A673 (cell line): ENCODE measurements around the gene GOLGA3. TPM values are rescaled to one million over a fixed set of nuclear protein-coding genes. Genes with fewer than 3 reads are reported as not detected.
A peak's percentile ranks its signal among the peaks of the same experiment; 100 is the strongest.
"Not testable (repeated sequence)": the region's sequence is repeated elsewhere in the genome, so short reads cannot be mapped to it uniquely, and the experiment has no call there.

Source experiments
- BruUV-seq: library from RNA; stranded (reverse); fragments of 400-500 nt; replicated peaks from 2 replicates; lab custom pipeline; 2021; lab: Mats Ljungman, UMichigan
- CTCF ChIA-PET: fragments of 300-600 bp; sonication (Branson Sonifier 250); formaldehyde crosslinking; loops from one replicate; lab custom pipeline; 2022; ENCODE audit warnings: antibody characterized with exemption; lab: Charles Lee
- POLR2A ChIA-PET: fragments of 300-600 bp; sonication (Branson Sonifier 250); formaldehyde crosslinking; loops from one replicate; lab custom pipeline; 2022; ENCODE audit warnings: antibody characterized with exemption; ENCODE audit not compliant: low non-redundant PET; lab: Charles Lee
- DNase-seq: peaks from one replicate; pipeline ENCODE4 v3.0.0-alpha.2; 2015; ENCODE audit warnings: low spot score
- H3K27ac ChIP-seq: fragments of 200-600 bp; sonication (generic); 2 replicates; pipeline ENCODE4 v1.5.1; 2016; ENCODE audit warnings: mixed run types, low read depth, mild to moderate bottlenecking, mixed read lengths, antibody characterized with exemption, low read length; ENCODE audit not compliant: poor library complexity, severe bottlenecking
- H3K27me3 ChIP-seq: fragments of 200-600 bp; sonication (generic); replicated peaks from 2 replicates; pipeline ENCODE4 v1.6.1; 2017; ENCODE audit warnings: mixed run types, low read depth, mild to moderate bottlenecking, mixed read lengths, antibody characterized with exemption, low read length; ENCODE audit not compliant: insufficient read depth, poor library complexity
- H3K36me3 ChIP-seq: fragments of 200-600 bp; sonication (generic); 2 replicates; pipeline ENCODE4 v1.6.1; 2016; ENCODE audit warnings: mixed run types, mild to moderate bottlenecking, mixed read lengths, antibody characterized with exemption, low read length; ENCODE audit not compliant: insufficient read depth, poor library complexity, severe bottlenecking
- H3K4me1 ChIP-seq: fragments of 200-600 bp; sonication (generic); 2 replicates; pipeline ENCODE4 v1.6.1; 2017; ENCODE audit warnings: mixed run types, mild to moderate bottlenecking, mixed read lengths, antibody characterized with exemption, low read length; ENCODE audit not compliant: insufficient read depth, poor library complexity, severe bottlenecking
- H3K4me3 ChIP-seq: fragments of 200-600 bp; sonication (generic); 2 replicates; pipeline ENCODE4 v1.5.1; 2016; ENCODE audit warnings: low read depth, mixed run types, mild to moderate bottlenecking, mixed read lengths, low read length; ENCODE audit not compliant: poor library complexity, severe bottlenecking
- H3K9me3 ChIP-seq: fragments of 200-600 bp; sonication (generic); 2 replicates; pipeline ENCODE4 v1.6.1; 2016; ENCODE audit warnings: mixed run types, low read depth, mild to moderate bottlenecking, mixed read lengths, antibody characterized with exemption, low read length; ENCODE audit not compliant: poor library complexity, severe bottlenecking
- EZH2 ChIP-seq: fragments of 200-600 bp; sonication (generic); IDR thresholded peaks from 2 replicates; pipeline ENCODE4 v1.6.1; 2017; ENCODE audit warnings: borderline replicate concordance, low read depth, mild to moderate bottlenecking, mixed read lengths, antibody characterized with exemption, low read length; ENCODE audit not compliant: poor library complexity, severe bottlenecking
- intact Hi-C: fragments of 100-400 bp; cut with micrococcal nuclease; formaldehyde crosslinking; loops from one replicate; pipeline ENCODE4 v1.10.0; 2022; ENCODE audit not compliant: unreplicated experiment
- total RNA-seq: library from RNA; stranded (reverse); gene quantifications from 2 replicates; pipeline ENCODE4 v1.2.3, GENCODE V29; 2021
- TF ChIP-seq, protein P1 (sequence below): fragments of 300-800, 200-600 bp; sonication (generic); conservative IDR thresholded peaks from 2 replicates; pipeline ENCODE4 v1.5.1; 2017; ENCODE audit warnings: low read depth, mild to moderate bottlenecking, antibody characterized with exemption, low read length, moderate library complexity, mixed read lengths

The GOLGA3 gene
- total RNA-seq, 1 experiment from 2014 or later: 58.4 TPM

DNA sequence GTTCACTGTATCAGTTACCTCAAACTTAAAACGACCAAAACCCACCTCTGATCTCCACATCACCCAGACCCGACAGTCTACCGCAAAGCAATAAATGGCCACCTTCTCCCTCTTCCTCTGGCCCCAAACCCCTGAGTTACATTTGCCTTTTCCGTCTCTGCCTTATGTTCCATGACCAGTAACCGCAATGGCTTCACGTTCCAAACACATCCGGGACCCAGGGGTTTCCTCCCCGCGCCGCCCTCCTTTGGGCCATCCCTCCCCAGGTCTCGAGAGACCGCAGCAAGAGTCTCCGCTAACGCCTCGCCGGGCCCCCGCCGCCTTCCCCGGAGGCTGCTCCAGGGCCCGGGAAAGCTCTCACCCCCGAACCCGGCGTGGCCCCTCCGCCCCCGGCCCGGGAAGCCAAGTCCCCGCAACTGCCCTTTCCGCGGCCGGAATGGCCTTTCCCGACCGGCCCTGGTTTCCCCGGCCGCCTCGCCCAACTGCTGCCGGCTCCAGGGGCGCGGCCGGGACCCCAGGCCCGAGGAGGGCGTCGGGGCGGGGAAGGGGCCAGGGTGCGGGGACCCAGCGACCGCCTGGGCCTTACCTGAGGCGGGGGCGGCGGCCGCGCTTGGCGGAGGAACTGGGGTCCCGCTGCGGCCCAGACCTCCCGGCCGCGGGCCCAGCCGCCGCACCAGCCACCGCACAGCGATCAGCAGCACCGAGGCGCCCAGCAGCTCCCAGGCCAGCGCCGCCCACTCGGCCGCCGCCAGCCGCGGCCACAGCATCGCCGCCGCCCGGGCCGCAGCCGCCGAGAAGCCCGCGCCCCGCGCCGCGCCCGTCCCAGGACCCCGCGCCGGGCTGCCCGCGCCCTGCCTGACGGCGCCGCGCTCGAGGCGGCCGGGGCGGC, 67.4 kb downstream of the GOLGA3 start, which contains the start of gene ANKLE2:
Gene ANKLE2, minus strand, starts transcription at position 801 of the 889 bp plus-strand sequence. Its CDS starts 34 bp downstream, at position 767.
- Histone ChIP-seq H3K4me1 (peaks cover 8% of the 10 kb centered on the region), H3K27ac (peak within 1 kb of the TSS; percentile 96), H3K36me3 (peaks cover 14% of the 10 kb centered on the region), H3K4me3 (peak within 1 kb of the TSS; percentile 99), H3K27me3 (no peaks in the 10 kb centered on the region), H3K9me3 (no peaks in the 10 kb centered on the region)
- CTCF ChIA-PET: no interaction called here
- no TSS peak for BruUV-seq
- intact Hi-C loops: no loop called here
- POLR2A ChIA-PET: no interaction called here
- no peak for TF ChIP-seq EZH2
- TF ChIP-seq, protein P1, sequence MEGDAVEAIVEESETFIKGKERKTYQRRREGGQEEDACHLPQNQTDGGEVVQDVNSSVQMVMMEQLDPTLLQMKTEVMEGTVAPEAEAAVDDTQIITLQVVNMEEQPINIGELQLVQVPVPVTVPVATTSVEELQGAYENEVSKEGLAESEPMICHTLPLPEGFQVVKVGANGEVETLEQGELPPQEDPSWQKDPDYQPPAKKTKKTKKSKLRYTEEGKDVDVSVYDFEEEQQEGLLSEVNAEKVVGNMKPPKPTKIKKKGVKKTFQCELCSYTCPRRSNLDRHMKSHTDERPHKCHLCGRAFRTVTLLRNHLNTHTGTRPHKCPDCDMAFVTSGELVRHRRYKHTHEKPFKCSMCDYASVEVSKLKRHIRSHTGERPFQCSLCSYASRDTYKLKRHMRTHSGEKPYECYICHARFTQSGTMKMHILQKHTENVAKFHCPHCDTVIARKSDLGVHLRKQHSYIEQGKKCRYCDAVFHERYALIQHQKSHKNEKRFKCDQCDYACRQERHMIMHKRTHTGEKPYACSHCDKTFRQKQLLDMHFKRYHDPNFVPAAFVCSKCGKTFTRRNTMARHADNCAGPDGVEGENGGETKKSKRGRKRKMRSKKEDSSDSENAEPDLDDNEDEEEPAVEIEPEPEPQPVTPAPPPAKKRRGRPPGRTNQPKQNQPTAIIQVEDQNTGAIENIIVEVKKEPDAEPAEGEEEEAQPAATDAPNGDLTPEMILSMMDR: no peak
- peak; percentile 56 for DNase-seq

DNA sequence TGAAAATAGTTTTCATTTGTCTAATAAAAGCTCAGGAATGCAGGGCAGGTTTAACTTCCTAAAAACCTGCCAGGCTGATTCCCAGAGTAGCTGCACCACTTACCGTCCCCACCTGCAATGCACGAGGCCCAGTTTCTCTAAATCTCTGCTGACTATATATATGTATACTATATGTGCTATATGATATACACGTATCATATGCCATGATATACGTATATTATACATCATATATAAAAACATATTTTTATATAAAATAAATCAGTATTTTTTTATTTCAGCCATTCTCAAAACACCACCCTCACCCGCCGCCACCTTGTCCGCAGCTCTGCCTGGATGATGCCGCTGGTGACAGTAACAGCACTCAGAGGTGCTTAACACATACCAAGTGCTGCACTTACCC, 69.3 kb downstream of the GOLGA3 start:
- ChIA-PET CTCF (no interaction called here), POLR2A (no interaction called here)

DNA sequence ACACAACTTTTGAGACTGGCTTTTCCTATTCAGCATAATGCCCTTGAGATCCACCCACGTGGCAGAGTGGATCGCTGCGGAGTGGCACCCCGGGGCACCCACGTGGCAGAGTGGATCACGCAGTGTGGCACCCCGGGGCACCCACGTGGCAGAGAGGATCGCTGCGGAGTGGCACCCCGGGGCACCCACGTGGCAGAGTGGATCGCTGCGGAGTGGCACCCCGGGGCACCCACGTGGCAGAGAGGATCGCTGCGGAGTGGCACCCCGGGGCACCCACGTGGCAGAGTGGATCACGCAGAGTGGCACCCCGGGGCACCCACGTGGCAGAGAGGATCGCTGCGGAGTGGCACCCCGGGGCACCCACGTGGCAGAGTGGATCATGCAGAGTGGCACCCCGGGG, 69.8 kb downstream of the GOLGA3 start:
- BruUV-seq, CTCF ChIA-PET, intact Hi-C loops, POLR2A ChIA-PET, H3K4me3 ChIP-seq, H3K27ac ChIP-seq, DNase-seq, H3K27me3 ChIP-seq, H3K9me3 ChIP-seq, H3K4me1 ChIP-seq: not testable (repeated sequence)
- peaks cover 28% of the 10 kb centered on the region for H3K36me3 ChIP-seq

More for the DNA sequence above, 69.3 kb downstream of the GOLGA3 start:
- Histone ChIP-seq H3K36me3 (peaks cover 23% of the 10 kb centered on the region), H3K27me3 (no peaks in the 10 kb centered on the region), H3K4me3 (no peak overlapping the region), H3K27ac (no peak overlapping the region), H3K9me3 (no peaks in the 10 kb centered on the region), H3K4me1 (peaks cover 7% of the 10 kb centered on the region)
- BruUV-seq: TSS peak; percentile 34
- intact Hi-C loops: no loop called here
- no peak for DNase-seq
- TF ChIP-seq EZH2: no peak
- TF ChIP-seq, protein P1: no peak
